ENCODE results near the gene CHML.

The CHML gene

DNA sequence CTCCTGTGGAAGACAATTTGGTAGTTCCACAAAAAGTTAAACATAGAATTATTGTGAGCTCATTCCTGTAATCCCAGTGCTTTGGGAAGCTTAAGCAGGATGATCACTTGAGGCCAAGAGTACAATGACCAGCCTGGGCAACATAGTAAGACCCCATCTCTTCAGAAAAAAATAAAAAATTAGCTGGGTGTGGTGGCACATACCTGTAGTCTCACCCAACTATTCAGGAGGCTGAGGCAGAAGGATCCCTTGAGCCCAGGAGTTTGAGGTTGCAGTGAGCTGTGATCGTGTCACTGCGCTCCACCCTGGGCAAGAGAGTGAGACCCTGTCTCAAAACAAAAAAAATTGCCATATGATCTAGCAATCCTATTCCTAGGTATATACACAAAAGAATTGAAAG is 4.1 kb upstream of the CHML start:
- no peak for DNase-seq

DNA sequence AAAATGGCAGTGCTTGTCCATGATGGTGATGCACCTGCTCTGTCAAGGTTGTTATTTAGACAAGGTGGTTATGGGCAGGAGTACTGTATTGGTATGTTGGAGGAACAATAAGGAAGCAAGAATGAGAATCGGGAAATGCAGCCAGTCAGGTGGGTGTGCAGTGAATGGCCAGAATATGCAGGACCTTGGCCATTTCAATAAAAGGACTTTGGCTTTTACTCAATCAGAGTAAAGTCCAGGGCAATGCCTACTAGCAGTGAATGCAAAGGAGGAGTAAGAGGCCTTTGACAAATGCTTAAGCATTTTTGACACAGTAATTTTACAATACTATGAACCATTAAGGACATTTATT is 2.4 kb upstream of the CHML start:
- DNase-seq = no peak

DNA sequence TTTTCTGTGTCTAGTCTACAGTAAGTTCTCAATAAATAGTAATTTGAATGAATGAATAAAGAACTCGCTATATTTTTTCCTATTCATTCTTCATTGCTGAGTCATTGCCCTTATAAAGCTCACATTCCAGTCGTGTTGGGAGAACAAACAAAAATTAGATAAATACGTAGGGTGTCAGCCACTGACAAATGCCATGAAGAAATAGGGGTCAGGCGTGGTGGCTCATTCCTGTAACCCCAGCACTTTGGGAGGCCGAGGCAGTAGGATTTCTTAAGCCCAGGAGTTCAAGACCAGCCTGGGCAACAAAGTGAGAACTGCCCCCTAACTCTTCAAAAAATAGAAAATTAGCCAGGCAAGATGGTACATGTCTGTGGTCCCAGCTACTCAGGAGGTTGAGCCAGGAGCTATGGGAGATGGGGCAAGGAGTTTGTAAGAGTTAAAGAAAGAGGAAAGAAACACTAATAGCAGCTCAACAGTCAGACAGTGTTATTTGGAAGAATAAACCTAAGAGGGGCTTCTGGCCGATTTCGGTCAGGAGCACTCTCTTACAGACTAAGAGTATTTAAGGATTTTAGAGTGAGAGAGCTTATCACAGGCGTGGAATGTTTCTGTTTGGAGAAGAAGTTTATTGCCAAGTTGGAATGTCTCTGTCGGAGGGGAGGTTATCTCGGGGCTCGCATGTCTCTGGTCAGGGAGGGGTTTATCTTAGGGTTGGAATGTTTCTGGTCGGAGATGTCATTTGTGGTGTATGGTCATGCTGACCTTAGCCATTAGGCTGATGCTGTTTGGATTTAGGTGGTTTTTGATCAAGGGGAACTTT is 1.8 kb upstream of the CHML start:
- DNase-seq = no peak

DNA sequence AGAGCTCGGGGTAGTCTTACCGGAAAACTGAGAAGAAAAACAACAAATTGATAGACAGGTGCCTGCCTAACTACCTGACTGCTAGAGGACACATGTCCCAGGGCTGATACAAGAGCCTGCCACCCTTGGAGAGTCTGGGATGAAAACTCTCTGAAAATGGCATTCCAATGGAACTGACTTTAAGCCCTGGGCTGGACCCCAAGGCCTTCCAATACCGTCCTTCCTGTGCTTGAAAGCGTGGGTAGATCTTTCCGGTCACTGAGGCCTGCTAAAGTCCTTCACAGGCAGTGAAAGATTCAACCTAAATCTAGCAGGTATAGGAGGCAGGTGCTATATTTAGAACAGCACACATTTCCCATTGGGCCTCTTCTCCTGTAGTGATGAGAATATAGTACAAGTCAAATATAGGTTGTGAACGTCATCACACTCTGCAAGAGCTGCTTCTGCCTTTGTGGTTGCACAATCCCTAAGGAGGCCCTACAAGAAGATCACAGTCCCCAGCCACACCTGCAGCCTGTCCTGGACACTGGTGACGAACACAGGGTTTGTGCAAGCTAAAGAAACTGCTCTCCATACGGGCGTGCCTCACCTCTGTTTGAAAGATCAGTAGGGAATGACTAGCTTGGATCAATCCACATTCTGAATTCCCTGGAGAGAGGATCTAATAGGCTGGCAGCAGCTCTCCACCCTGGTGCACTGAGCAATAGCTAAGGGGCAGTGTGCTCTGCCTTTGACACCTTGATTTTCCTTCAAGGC is 876 bp upstream of the CHML start:
- no peak for DNase-seq

DNA sequence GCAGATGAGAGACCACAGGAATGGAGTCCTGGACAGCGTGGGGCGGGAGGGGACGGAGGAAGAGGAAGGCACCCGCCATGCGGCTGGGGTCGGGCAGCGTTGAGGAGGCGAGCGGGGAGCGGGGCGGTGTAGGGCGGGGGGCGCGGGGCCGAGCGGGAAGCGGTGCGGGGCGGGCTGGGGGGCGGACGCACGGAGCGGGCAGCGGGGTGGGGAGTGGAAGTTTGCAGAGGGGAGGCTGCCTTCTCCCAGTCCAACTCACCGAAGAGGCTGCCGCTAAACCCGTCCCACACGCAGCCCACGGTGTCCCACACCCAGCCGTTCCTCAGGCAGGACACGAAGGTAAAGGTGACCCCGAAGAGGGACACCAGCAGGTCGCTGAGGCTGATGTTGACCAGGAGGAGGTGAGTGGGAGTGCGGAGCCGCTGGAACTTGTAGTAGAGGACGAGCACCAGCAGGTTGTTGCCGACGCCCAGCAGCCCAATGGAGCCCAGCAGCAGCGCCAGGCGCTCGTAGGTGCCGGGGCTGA is 483 bp downstream of the CHML start:
- no peak for DNase-seq

DNA sequence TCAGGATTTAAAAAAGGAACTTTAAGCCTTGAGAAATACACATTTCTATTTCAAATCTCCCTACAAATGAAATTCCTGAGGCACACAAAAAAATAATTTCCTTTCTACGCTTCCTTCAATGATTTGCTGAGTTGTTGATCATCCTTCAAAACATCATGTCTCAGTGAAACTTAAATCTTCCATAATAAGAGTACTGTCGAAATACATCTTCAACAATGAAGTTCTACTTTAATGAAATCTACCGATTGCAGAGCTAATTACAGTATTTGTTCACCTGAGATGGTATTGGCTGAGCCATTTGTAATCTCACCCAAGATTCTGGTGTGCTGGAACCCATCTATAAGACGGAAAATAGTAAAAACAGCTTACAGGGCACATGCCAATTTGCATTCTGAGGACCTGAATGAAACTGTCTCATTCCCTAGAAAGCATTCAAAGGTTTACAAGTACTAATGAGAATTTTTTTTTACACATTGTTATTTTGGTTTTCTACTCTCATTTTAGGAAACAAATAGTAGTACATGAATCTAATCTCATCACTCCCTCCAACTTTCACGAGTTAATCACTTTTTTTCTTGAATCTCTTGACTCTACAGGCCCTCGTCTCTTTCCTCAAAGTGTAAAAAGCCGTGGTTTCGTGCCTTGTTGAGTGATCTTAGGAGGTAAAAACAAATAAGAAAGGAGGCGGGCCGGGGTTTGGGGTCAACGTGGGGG is 1.1 kb downstream of the CHML start:
- DNase-seq = peak; percentile 22

DNA sequence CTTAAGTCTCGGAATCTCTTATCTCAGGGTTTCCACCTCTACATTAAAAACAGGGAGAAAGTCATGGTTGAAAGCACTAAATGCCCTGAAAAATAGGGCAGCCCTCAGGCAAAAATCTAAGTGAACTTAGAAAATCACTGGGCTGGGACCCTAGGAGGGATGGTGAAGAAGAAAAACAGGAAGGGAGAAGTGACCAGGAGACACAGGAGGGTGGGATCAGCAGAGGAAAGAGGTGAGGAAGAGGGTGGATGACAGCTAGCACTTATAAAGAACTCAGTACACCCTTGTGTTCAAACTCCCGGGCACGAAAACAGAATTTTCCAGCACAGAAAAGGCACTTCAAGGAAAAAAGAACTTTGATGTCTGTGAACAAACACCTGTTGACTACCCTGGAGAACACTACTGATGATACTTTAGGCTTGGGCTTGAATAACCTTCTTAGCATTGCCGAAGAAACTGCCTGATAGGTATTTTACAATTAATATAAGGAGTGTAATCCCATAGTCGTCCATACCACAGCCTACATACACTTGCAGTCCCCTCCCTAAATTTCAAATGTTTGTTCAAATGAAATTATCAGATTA is 2.0 kb downstream of the CHML start:
- no peak for DNase-seq

DNA sequence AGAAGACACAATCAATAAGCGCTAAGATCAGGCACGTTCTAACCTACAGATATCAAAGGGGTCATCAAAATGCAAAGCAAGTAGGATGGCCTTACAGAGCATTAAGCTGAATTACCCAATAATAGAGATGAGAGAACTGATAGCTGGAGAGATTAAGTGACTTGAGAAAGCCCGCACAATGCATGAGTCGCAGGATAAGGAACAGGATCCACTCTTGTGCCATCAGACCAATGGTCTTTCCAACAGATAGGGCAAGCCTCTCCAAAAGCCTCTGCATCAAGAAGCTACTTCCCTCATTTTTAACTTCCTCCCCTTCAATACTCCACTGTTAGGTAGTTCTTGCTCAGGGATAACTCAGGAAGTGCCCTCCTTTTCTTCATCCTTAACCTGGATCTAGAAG is 2.6 kb downstream of the CHML start:
- DNase-seq = no peak

DNA sequence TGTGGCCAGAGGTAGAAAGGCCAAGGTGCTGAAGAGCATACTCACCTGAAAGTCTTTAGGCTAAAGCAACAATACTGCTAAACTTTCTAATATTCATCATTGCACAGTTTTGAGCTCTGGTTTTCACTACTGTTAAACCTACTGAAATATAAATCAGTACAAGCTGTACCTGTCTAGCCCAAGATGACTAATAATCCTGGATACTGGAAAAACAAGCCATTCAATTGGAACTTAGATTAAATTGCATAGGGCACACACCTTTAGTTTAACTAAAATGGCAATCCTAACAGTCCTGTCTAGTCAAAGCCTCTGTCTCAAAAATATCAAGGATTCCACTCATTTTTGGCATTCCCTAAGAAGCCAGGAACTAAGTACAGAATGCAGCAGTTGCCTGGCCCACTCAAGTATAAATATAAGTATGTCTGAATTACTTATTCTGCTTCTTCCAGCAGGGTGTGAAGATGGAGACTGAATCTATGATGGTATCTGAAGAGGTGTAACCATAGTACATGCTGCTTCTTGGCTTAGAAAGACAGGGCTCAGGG is 3.1 kb downstream of the CHML start:
- DNase-seq = no peak

DNA sequence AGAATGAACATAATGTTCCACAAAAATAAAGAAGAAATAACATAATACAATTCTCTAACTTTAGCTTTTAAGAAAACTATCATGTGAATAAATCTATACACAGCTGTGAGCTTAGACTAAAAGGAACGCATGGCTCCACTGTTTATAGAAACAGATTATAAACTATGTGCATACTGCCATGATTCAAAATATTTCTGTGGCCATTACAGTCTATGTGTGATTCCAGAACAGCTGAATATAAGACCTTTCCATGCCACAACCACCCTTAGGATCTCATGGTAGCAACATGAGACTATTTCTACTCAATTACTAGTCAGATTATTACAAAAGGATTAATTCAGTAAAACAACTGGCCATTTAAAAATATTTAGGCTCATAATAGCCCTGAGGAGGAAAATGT is 3.9 kb downstream of the CHML start:
- no peak for DNase-seq

DNA sequence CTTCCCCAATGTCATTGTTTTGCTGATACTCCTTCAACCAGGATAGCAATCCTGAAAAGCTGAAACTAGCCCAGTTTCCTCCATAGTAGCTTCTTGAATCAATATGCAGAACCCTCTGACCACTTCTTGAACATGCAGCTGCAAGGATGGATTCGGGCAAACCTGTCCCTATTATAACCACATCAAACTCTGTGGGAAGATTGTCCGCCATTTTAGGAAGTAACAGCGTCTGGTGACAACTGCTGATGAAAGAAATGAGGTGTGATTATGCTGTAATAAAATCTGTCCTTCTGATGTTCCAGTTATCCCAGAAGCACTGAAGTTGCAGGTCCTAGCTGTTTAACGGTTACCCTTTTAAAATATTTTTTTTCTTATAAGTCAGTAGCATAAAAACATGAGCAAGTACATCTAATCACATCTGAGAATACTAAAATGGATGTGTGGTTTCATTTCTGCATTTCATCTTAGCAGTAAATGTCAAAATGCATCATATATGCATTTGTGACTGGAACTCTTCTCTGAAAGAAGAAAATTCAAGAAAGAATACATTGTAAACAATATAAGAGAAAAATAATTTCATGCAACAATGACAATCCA is 4.5 kb downstream of the CHML start:
- no peak for DNase-seq

DNA sequence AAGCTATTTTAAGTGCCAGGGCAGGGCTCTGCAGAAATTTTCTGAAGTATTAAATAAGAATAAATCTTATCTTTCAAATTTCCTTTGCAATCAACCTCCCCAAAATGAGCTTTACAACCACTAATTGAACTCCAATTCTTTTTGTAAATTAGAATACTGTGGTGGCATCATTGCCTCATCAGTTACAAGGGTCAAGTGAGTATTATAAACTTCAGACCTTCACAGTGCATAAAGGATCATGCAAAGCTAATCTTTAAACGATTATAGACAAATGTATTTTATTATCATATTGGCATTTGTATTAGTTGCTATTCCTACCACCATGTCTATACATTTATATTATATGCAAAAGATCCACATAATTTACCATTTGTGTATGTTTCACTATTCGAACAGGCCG is 7.2 kb downstream of the CHML start:
- DNase-seq = no peak

DNA sequence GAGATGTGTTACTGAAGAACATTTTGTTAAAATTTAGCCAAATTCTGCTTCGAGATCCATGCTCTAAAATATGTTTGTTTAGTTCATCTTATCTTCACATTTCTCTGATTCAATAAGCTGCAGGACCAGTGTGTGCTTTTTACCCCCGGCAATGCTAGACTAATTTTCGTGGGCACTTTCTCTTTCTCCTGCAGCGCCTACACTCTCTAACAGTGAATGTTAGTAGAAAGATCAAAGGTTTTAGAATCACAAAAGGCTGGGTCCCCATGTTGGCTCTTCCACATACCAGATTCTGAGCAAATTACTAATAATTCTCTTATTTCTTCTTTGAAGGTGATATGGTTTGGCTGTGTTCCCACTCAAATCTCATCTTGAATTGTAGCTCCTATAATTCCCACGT is 8.5 kb downstream of the CHML start:
- DNase-seq = no peak

DNA sequence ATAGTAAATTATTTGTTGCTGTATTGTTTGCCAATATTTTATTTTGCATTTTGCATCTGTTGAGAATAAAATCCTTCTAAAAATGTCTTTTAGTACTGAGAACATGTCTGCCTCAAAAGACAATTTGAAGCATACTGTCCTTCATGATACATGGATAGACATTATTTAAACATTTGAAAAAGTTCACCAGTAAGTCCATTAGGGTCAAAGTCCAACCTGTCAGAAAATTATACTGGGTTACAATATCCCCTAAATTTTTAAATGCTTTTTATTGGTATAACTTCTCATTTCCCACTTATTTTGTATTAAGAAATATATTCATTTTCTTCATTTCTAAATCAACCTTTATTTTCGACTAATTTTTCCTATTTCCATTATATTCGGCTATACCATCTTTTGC is 9.3 kb downstream of the CHML start:
- no peak for DNase-seq

DNA sequence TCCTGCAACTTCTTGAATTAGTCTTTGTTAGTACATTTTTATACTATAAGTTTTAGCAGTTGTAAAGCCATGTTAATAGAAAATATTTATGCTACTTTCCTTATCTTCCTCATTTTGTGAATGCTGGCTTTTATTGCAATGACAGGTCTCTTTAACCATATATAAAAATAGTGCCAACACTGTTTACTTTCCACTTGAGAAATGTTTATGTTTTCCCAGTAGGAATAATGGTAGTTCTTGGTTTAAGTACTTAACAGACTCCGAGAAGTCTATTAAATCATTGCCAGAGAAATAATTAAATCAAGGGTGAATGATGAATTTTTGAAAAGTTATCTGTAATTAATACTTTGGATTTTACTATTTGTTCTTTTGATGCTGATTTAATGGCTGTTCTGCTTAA is 9.7 kb downstream of the CHML start:
- DNase-seq = no peak

DNA sequence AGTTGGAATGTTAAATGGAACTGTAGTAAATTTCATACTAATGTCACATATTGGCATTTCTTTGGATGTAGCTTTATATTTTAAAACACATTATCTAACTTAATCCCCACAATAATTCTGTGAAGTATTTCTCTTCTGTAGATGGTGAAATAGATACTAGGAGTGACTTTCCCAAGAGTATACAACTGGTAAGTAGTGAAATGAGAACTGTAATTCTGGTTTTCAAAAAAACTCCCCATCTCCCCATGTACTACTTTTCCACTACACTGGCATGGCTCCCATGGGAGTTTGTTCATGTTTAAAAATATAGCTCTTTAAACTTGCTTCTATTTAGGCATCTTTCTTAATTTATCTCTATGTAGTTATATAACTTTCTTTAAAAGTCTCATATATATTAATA is 10.2 kb downstream of the CHML start:
- DNase-seq = no peak

DNA sequence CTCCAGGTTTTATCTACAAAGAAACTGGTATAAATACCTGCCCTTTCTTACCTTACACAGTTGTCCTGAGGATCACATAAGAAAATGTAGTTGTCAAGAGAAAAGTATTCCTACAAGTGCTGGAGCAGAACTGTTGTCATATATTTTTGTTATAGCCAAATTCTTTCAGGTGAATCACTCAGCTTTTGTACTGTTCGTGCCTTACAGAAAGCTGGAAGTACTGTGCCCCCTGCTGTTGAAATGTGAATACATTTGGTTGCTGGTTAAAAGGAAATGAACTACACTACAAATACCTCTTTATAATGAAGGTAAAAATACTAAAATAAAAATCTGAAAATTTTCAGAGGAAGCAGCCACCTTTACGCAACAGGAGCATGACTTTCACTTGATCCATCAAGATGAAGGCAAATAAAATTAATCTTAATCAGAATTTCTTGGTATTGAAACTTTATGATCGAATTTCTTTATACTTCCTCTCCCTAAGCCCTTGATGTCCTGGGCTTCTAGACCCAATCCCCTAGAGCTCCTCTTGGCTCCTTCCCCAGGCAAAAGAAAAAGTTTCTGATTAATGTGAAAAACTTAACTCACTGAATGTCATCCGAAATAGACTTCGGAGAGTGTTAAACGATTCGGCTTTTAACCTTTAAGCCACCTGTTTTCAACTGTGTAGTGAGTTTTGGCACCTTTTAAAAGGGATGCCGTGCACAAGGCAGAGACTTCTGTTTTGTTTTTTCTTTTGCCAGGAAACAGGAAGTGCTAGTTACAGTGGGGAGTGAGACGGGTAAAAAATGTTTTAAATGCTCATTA is 12.5 kb downstream of the CHML start:
- DNase-seq = peak; percentile 39

DNA sequence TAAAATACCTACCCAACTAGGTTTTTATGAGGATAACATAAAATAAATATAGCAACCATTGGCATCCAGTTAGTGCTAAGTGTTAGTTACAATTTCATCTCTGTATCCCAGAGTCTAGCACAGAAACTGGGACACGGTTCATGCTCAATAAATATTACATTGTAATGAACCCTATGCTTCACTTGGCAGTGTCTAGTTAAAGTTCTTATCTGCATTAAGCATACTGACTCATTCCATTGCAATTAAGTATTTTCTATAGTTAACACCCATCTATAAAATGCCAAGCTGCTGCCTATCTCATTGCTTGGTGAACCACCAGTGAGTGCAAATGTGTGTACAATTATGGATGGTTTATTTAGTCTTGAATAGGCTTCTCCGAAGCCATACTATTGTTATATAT is 15.2 kb downstream of the CHML start:
- DNase-seq = no peak

DNA sequence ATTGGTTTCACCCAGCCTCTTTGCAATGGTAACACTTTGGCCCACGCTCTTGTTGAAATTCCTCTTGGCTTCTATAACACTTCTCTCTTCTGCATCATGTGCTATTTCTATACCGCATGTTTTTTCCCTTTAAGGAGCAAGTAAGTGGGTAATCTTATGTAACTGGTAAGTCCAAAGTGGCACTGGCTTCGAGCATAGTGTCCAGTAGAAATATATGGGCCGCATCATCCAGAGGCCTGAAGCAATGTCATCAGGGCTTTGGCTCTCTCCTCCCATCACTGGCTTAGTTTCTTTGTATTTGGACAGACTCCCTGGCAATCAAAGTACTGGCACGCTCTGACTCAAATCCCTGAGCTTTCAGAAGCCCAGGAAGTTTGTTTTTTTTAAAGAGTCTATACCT is 17.5 kb downstream of the CHML start:
- DNase-seq = no peak

DNA sequence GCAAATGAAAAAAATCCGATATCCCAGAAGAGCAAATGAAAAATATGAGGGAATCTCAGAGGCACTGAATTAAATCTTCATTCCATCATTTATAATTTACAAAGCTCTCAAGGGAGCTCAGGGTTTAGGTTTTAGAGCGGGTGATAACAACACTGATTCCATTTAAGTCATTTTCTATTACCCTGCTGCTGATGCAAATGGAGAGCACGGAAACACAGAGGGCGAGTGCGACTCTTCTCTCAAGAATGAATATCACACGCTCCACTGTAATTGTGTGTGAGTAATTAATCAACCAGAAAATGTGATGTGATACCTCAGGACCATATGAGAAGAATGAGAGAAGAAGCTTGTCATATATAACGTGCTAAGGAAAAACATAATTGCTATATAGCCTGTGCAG is 22.7 kb downstream of the CHML start:
- no peak for DNase-seq

DNA sequence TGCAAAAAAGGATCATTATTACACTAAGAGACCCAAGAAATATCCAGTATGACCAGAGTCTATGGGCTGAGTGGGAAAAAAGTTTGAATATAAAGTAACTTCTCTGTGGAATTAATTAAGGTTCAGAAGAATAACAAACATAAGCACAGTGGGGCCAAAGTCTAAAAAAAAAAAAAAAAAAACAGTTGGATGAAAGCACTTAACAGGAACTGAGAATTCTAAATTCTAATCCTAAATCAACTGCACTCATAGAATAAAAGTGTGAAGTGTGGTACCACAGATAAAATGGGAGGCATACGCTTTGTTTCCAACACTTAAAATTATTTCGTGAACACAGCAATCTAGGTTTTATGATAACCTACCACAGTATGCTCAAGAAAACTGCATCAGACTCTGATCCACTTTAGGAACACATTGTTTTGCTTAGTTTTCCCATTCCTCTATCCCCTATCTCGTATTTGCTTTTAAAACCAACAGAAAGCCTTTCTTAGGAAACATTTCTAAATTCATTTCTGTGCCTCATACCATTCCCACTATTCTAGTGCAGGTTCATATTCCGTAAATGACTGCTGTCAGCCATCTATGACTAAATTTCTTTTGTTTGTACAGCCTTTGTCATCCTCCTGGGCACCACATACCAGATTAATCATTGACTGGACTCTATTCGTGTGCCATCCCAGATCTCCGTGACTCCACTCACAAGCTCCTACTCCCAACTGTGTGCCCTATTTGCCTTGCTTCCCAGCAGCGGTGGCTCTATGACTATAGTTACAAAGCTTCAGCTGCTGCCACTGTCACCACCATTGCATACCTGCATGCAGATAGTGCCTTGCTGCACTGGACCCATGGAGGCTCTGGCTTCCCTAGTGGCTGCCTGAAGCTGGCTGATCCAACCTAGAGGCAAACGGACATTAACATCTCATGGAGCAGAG is 24.9 kb downstream of the CHML start:
- no peak for DNase-seq

Measured in midbrain (tissue), 1 donor.